K562 (cell line): ENCODE data around the gene TSPAN14. TPM values are rescaled to one million over a fixed set of nuclear protein-coding genes. Genes with fewer than 3 reads are reported as not detected.

Experiments used
- ATAC-seq: fragments of 200-7000 bp; cut with Tn5 transposase; 3 replicates; pipeline ENCODE4 v1.9.1; 2020; ENCODE audit warnings: moderate library complexity
- BruUV-seq: library from RNA; stranded (reverse); fragments of 400-500 nt; replicated peaks from 2 replicates; lab custom pipeline; 2021; lab: Mats Ljungman, UMichigan
- CTCF ChIA-PET: fragments of 300-600 bp; formaldehyde crosslinking; extraction: SDS; loops from one replicate; lab custom pipeline; 2021; ENCODE audit warnings: low intra/inter-chr PET ratio; lab: Yijun Ruan, JAX
- POLR2A ChIA-PET: fragments of 300-600, 350-650 bp; sonication (Branson Sonifier 250); formaldehyde crosslinking; extraction: SDS; loops from one replicate; lab custom pipeline; 2021; ENCODE audit warnings: antibody characterized with exemption, inconsistent platforms; lab: Yijun Ruan, JAX
- DNase-seq, 4 experiments: peaks; one replicate each; pipeline versions ENCODE4 v3.0.0 to v3.0.0-alpha.2; 2011 to 2018; ENCODE audit warnings: low spot score in 3 of 4, mixed read lengths in 3 of 4; ENCODE audit errors: extremely low read depth in 1 of 4
- FAIRE-seq: peaks from 2 replicates; lab custom pipeline; 2011; peaks lifted over from hg19 to GRCh38; lab: Jason Lieb, UNC
- H2AFZ ChIP-seq: 2 replicates; pipeline ENCODE4 v1.6.0; 2011; ENCODE audit warnings: low read depth, low read length, control low read depth, inconsistent platforms
- H3K27ac ChIP-seq: fragments of 200-600 bp; 3 replicates; pipeline ENCODE4 v1.8.0; 2011; ENCODE audit warnings: low read depth, mild to moderate bottlenecking, control low read depth, inconsistent platforms, low read length, moderate library complexity, mixed read lengths; ENCODE audit errors: extremely low read depth
- H3K27me3 ChIP-seq, 2 experiments: fragments of 300-600 bp in 1 of 2; 2 replicates in 1 of 2; 3 replicates in 1 of 2; pipeline versions ENCODE4 v1.6.0 to v1.8.0; 2011; ENCODE audit warnings: inconsistent platforms in 2 of 2, low read length in 2 of 2, mild to moderate bottlenecking in 1 of 2, mixed read lengths in 1 of 2, moderate library complexity in 1 of 2; ENCODE audit not compliant: control insufficient read depth in 2 of 2, insufficient read depth in 2 of 2
- H3K36me3 ChIP-seq: fragments of 300-600 bp; 3 replicates; pipeline ENCODE4 v1.8.0; 2011; ENCODE audit warnings: mild to moderate bottlenecking, low read length, inconsistent platforms; ENCODE audit not compliant: control insufficient read depth, insufficient read depth
- H3K4me1 ChIP-seq, 2 experiments: fragments of 200-600 bp in 1 of 2; replicated peaks in 1 of 2; 2 replicates in 1 of 2; 3 replicates in 1 of 2; pipeline versions ENCODE4 v1.5.1 to v1.8.0; 2011; ENCODE audit warnings: inconsistent platforms in 2 of 2, low read length in 2 of 2, mild to moderate bottlenecking in 1 of 2, mixed read lengths in 1 of 2, moderate library complexity in 1 of 2; ENCODE audit not compliant: control insufficient read depth in 2 of 2, insufficient read depth in 2 of 2
- H3K4me2 ChIP-seq: 2 replicates; pipeline ENCODE4 v1.6.1; 2011; ENCODE audit warnings: low read length, control low read depth, inconsistent platforms, mixed read lengths; ENCODE audit not compliant: insufficient read depth
- H3K4me3 ChIP-seq: fragments of 200-600 bp; sonication (generic), shearing (Covaris generic); 2 replicates; pipeline ENCODE4 v1.5.1; 2016; ENCODE audit warnings: control low read depth, inconsistent platforms
- H3K79me2 ChIP-seq: fragments of 200-600 bp; 3 replicates; pipeline ENCODE4 v1.8.0; 2011; ENCODE audit warnings: low read length, inconsistent platforms; ENCODE audit not compliant: control insufficient read depth, insufficient read depth
- H3K9ac ChIP-seq, 2 experiments: 2 replicates each; pipeline versions ENCODE4 v1.6.0 to v1.6.1; 2011; ENCODE audit warnings: low read depth in 2 of 2, low read length in 2 of 2, control low read depth in 1 of 2, inconsistent platforms in 1 of 2, mild to moderate bottlenecking in 1 of 2, mixed read lengths in 1 of 2; ENCODE audit not compliant: insufficient read depth in 1 of 2
- H3K9me1 ChIP-seq: one replicate; pipeline ENCODE4 v1.6.0; 2011; ENCODE audit warnings: inconsistent platforms, mild to moderate bottlenecking, low read length, moderate library complexity; ENCODE audit not compliant: control insufficient read depth, insufficient read depth
- H3K9me3 ChIP-seq: replicated peaks from 2 replicates; pipeline ENCODE4 v1.5.1; 2011; ENCODE audit warnings: low read depth, low read length, inconsistent platforms; ENCODE audit not compliant: control insufficient read depth, insufficient read depth
- H4K20me1 ChIP-seq: replicated peaks from 2 replicates; pipeline ENCODE4 v1.6.1; 2011; ENCODE audit warnings: low read length, inconsistent platforms, mixed read lengths; ENCODE audit not compliant: control insufficient read depth, insufficient read depth
- ARID3A ChIP-seq: IDR thresholded peaks from 2 replicates; pipeline ENCODE4 v1.6.1; 2012; ENCODE audit warnings: low read depth, low read length, improper control_type of control experiment, borderline replicate concordance
- KDM1A ChIP-seq, 2 experiments: fragments of 450-650 bp; IDR thresholded peaks; 2 replicates each; pipeline ENCODE4 v1.6.1; 2016; ENCODE audit warnings: mild to moderate bottlenecking in 2 of 2
- MCM2 ChIP-seq: fragments of 450-650 bp; IDR thresholded peaks from 2 replicates; pipeline ENCODE4 v1.6.1; 2017; ENCODE audit warnings: low read depth, mild to moderate bottlenecking
- NR4A1 ChIP-seq, 2 experiments: fragments of 250-450 bp in 1 of 2; fragments of 450-650 bp in 1 of 2; sonication (Bioruptor Pico) in 1 of 2; IDR thresholded peaks; 2 replicates each; pipeline versions ENCODE4 v1.4.0 to v1.6.1; 2016 to 2020; ENCODE audit warnings: mild to moderate bottlenecking in 2 of 2, missing compliant biosample characterization in 1 of 2, missing genetic modification characterization in 1 of 2, moderate library complexity in 1 of 2
- TFAP4 ChIP-seq: sonication (generic); formaldehyde crosslinking; IDR thresholded peaks from 2 replicates; pipeline ENCODE4 v1.8.0; 2022; ENCODE audit warnings: missing genetic modification reagents, mild to moderate bottlenecking, moderate library complexity, borderline replicate concordance
- TSC22D4 ChIP-seq: fragments of 450-650 bp; IDR thresholded peaks from 2 replicates; pipeline ENCODE4 v1.6.1; 2016; ENCODE audit warnings: missing genetic modification characterization, missing biosample characterization, control low read depth
- UBTF ChIP-seq, 2 experiments: IDR thresholded peaks; 2 replicates each; pipeline ENCODE4 v1.6.1; 2012; ENCODE audit warnings: improper control_type of control experiment in 2 of 2, low read depth in 2 of 2, low read length in 2 of 2, borderline replicate concordance in 1 of 2
- ZFX ChIP-seq: sonication (generic); formaldehyde crosslinking; IDR thresholded peaks from 2 replicates; pipeline ENCODE4 v1.8.0; 2022; ENCODE audit warnings: mild to moderate bottlenecking, missing genetic modification reagents, moderate library complexity
- ZNF121 ChIP-seq: sonication (generic); formaldehyde crosslinking; conservative IDR thresholded peaks from 2 replicates; pipeline ENCODE4 v1.8.0; 2022; ENCODE audit warnings: missing genetic modification reagents
- ZNF3 ChIP-seq: fragments of 250-450 bp; sonication (Bioruptor Pico); IDR thresholded peaks from 2 replicates; pipeline ENCODE4 v1.5.0; 2021; ENCODE audit warnings: mild to moderate bottlenecking, moderate library complexity
- WGBS: fragments of 100-300 bp; shearing (Covaris generic); methylation state at CpG from one replicate; pipeline ENCODE4 v1.1.6; 2016; ENCODE audit warnings: low coverage, mixed read lengths; ENCODE audit not compliant: insufficient coverage; ENCODE audit errors: missing lambda C conversion rate; 5-methylcytosine and 5-hydroxymethylcytosine counted together
- in situ Hi-C: fragments of 300-500 bp; cut with MboI; formaldehyde crosslinking; loops from 4 replicates; pipeline ENCODE4 v1.15.0; 2018; ENCODE audit warnings: inconsistent platforms, mixed read lengths
- intact Hi-C: fragments of 100-400 bp; cut with micrococcal nuclease; formaldehyde crosslinking; loops from 2 replicates; pipeline ENCODE4 v1.14.2; 2022
- polyA plus RNA-seq, 8 experiments: library from polyadenylated mRNA; depleted of rRNA in 4 of 8; stranded (reverse) in 5 of 8; unstranded in 3 of 8; fragments of >200 nt; fragmentation: Nextera tagmentation in 2 of 8; fragmentation: Illumina TruSeq in 1 of 8; extraction: Ambion mirVana in 2 of 8; extraction: Trizol in 1 of 8; gene quantifications; 2 replicates each; pipeline versions ENCODE4 v1.2.1 to v1.2.3, GENCODE V29; 2011 to 2014; ENCODE audit warnings: inconsistent platforms in 1 of 8, missing spikeins in 1 of 8
- total RNA-seq, 7 experiments: library from RNA; depleted of rRNA in 6 of 7; stranded (reverse); fragments of >200 nt in 6 of 7; fragmentation: Illumina TruSeq in 2 of 7; extraction: Trizol in 2 of 7; gene quantifications; 2 replicates each; pipeline versions ENCODE4 v1.2.1 to v1.2.3, GENCODE V29; 2011 to 2021; ENCODE audit warnings: low replicate concordance in 1 of 7

TSPAN14 gene
- total and polyA plus RNA-seq, 9 of the 15 experiments (the other 6 are each of a cell fraction or from before 2014, with no cell fraction given) = 5.8 to 92.9 (median 23.3) TPM

GRCh38 chr10:80465839-80466590, 11.9 kb downstream of the TSPAN14 start:
- intact Hi-C loops = no loop called here
- POLR2A ChIA-PET = interaction anchor here (0.6 to 2.7 kb wide), 9 partner anchors 7 to 278 kb away, joined by 3 to 19 read pairs (median 4); no protein-coding TSS in a partner anchor
- Histone ChIP-seq H3K9me1 (no peaks in the 10 kb centered on the region), H3K4me3 (no peak overlapping the region; the same call in 1 of the 2 replicates), H3K27me3 (no peaks in the 10 kb centered on the region), H3K9ac (peak overlapping the region; percentile 66 to 76; a peak in 3 of 4 replicates), H3K36me3 (peaks cover 57% of the 10 kb centered on the region), H4K20me1 (peaks cover 8% of the 10 kb centered on the region), H3K4me2 (peak overlapping the region; percentile 77), H3K27ac (peak overlapping the region; percentile 89), H2AFZ (peak overlapping the region; percentile 73), H3K9me3 (no peaks in the 10 kb centered on the region), H3K4me1 (peaks cover 49 to 73% of the 10 kb centered on the region in 2 experiments), H3K79me2 (peaks cover 98% of the 10 kb centered on the region)
- FAIRE-seq = no peak
- DNase-seq = no peak
- 33% methylated on average over 10 of the region's 10 CpGs for WGBS
- CTCF ChIA-PET = interaction anchor here (0.6 kb wide), 1 partner anchor 797 kb away, joined by 4 read pairs; no protein-coding TSS in a partner anchor
- no TSS peak for BruUV-seq
- in situ Hi-C loops = no loop called here
- TF ChIP-seq ARID3A = 0 out of 2 replicates have a peak, but pooled peaks have one; percentile 7
- 0 out of 4 replicates have a peak, but pooled peaks of 1 of the 2 experiments have one; percentile 23 for TF ChIP-seq UBTF (IDR thresholded peaks at IDR 0.05; ENCODE audit: borderline replicate concordance in 1 of 2, low read depth in 2 of 2, low read length in 2 of 2)
- TF ChIP-seq NR4A1 (CRISPR knock-in tag; IDR thresholded peaks at IDR 0.05) = no peak
- TF ChIP-seq NR4A1 (tag; IDR thresholded peaks at IDR 0.05) = no peak
- TF ChIP-seq MCM2 = no peak
- TF ChIP-seq ZFX = 0 out of 2 replicates have a peak, but pooled peaks have one; percentile 10
- 0 out of 4 replicates have a peak, but pooled peaks of 1 of the 2 experiments have one; percentile 7 for TF ChIP-seq KDM1A (IDR thresholded peaks at IDR 0.05)
- TF ChIP-seq ZNF121 (CRISPR knock-in tag) = 0 out of 2 replicates have a peak, but pooled peaks have one; percentile 24
- no peak for TF ChIP-seq TFAP4 (CRISPR knock-in tag)
- TF ChIP-seq ZNF3 = no peak
- TF ChIP-seq TSC22D4 (tag) = no peak
- ATAC-seq = no peak; the same call in 2 of the 3 replicates
